Measurements from ENCODE around the gene FAM83G.
"Not testable (repeated sequence)": the region's sequence is repeated elsewhere in the genome, so short reads cannot be mapped to it uniquely, and the experiment has no call there.

Gene FAM83G

GRCh38 chr17:19023209-19023999 lies 18.8 kb upstream of the FAM83G start:
- DNase-seq (ENCODE audit: low spot score): no peak

GRCh38 chr17:19022747-19023146 lies 18.2 kb upstream of the FAM83G start:
- no peak for DNase-seq (ENCODE audit: low spot score)

DNA sequence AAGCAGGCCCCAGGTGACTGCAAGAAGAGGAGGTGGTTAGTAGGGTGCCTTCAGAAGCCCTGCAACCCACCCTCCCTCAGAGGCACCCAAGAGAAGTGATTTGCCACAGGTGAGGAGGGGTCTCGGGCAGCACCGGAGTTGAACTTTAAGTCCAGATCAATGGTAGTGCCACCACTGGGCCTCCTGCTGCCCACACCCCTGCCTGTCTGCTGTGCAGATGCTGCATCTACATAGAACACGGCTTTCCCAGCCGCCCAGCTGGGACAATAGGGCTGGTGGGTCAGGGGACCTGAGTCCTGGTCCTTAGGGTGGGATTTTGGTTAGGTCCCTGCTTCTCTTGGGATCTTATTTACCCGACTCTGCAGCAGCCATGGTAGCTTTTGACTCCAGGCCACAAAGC lies 17.6 kb upstream of the FAM83G start:
- no peak for DNase-seq (ENCODE audit: low spot score)

DNA sequence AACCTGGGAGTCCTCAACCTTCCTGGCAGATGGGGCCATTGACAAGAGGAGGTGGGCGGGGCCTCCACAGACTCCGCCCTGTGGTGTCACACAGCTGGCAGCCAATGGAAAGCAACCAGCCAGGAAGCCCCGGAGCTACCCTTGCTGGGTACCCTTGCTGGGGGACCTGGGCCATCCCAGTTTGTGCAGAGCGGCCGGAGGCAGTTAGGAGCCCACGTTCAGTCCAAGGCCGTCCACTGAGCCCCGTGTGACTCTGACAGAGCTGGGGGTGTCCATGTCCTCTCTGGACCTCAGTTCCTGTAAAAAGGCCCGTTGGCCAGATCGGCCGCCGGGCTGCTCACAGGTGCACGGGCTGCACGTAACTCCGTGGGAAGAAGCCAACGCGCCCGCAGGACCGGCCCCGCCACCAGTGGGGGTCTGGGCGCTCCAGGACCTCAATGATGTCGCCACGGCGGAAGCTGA lies 17.1 kb upstream of the FAM83G start:
- no peak for DNase-seq (ENCODE audit: low spot score)

DNA sequence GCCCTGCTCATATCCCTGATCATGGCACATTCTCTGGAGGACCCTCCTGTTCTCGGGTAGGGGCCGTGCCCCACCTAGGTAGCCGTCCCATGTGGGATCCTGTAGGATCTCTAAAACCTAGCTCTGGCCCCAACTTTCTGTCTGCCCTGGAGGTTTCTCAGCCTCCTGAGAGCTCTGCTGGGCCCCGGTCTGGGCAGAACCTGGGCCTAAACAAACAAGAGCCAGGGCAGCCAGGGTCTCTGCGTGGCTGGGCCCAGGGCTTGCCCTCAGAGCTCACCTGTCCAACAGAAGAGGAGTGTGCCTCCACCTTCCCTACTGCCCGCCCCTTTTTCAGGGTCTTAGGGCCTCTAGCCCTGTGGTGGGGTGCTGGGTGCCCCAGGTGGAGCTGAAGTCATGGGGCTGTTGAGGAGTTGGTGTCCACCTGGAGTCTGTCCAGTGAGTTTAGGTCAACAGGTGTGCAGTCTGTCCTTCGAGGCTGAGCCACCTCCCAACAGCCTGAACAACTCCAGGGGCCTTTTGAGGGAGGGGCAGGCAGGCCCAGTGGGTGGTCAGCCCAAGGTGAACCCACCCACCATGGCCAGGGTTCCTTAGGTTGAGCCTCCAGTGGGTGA lies 16.6 kb upstream of the FAM83G start:
- not testable (repeated sequence) for DNase-seq (ENCODE audit: low spot score)

- no peak for DNase-seq (ENCODE audit: low spot score)
These were observed 15.5 kb upstream of the FAM83G start for GRCh38 chr17:19020016-19020415.

DNA sequence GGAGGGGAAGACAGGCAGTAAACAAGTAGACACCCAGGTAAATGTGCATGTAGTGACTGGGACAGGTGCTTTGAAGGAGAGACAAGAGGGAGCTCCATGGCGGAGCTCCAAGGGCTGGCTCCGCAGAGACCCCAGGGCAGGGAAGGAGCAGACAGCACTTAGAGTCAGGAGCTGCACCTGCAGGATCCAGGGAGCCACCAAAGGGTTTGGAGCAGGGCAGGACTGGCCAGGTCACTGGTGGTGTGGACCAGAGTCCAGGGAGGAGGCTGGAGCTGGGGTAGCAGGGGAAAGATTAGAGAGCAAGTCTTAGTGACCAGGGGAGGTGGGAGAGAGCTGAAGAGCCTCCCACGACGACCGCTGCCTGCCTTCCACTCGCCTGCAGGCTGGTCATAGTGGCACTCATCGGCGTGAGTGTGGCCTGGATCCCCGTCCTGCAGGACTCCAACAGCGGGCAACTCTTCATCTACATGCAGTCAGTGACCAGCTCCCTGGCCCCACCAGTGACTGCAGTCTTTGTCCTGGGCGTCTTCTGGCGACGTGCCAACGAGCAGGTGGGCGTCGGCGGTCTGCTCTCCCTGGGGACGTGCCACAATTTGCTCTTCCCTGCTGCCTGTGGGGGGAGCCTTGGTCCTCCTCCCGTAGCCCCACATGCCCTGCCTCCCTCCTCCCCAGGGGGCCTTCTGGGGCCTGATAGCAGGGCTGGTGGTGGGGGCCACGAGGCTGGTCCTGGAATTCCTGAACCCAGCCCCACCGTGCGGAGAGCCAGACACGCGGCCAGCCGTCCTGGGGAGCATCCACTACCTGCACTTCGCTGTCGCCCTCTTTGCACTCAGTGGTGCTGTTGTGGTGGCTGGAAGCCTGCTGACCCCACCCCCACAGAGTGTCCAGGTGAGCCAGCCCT lies 14.7 kb upstream of the FAM83G start:
- DNase-seq (ENCODE audit: low spot score): no peak

GRCh38 chr17:19018600-19018950 lies 14.0 kb upstream of the FAM83G start:
- DNase-seq (ENCODE audit: low spot score): no peak

DNA sequence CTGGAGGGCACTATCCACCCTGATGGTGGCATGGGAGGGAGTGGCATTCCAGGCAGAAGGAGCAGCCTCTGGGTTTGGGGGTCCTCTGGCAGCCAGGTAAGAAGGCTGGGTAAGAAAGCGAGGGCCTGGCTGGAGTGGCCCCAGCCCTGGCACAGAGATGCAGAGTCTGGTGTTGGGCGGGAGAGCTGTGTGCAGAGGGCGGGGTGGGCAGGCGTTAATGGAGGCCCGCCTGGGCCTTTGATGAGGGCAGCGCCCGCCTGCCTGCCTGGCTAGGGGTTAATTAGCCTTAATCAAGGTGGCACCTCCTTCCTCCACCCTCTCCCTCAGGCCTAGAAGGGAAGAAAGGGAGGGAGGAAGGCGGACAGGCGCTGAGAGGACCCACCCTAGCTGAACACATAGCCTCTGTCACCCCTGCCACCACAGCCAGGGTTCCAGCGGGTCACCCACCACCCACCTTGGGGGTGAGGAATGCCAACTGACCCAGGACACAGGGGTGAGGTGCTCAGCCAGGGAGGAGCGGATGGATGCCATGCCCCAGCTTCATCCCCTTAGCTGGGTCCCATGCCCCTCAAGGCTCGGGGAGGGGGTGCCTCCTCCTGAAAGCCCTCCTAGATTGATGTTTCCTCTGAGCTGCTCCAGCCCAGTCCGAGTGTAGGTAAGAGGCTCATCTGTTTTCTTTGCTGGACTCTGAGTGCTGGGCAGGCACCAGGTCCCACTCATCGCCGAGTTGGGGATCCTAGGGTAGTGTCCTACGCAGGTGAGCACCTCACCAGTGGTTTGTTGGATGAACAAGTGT lies 13.4 kb upstream of the FAM83G start:
- DNase-seq (ENCODE audit: low spot score): no peak

DNA sequence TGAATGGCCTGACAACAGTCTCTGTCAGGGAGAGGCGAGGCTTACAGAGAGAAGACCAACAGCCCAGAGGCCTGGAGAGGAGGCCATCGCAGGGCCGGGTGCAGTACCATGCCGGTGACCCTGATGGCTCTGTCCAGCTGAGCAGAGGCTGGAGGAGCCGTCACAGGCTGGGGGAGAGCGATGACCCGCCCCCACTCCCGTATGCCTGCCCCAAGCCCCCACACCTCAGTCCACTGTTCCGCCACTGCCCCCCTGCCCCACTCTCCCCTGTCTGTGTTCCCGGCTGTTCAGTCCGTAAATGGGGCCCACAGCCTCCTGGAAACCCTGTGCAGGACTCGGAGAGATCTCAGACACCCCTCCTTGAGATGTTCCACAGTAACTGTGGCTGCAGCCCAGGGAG lies 12.8 kb upstream of the FAM83G start:
- no peak for DNase-seq (ENCODE audit: low spot score)

DNA sequence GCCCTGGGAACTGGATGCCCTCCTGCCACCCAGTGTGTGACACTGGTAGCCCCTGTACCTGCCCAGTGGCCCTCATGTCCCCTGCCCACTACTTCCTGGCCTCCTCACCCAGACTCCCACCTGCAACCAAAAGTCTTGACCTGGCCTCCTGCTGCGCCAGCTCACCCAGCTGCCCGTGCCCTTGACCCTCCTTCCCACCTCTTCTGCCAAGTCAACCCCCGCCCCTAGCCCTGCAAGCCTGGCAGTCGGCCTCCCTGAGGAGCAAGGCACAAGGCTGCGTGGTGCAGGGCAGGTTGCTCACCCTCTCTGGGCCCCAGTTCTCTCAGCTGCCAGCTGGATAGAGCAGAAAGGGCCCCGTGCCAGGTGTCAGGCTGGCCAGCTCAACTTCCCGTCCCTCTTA lies 12.3 kb upstream of the FAM83G start:
- no peak for DNase-seq (ENCODE audit: low spot score)

DNA sequence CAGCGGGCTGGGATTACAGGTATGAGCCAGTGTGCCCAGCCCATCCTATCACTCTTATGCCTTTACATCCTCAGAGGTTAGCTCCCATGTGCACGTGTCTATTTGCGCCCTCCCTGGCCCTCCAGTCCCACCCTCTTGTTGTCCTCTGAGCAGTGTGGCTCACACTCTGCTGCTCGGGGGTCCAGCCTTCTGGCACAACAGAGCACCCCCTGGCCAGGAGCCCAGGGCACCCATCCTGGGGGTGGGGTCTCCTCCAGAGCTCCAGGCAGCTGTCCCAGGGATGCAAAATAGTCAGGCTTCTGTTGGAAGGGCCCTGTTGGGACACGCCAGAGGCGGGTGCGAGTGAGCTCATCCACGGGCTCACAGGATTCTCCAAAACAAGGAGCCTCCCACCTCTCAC lies 11.7 kb upstream of the FAM83G start:
- DNase-seq (ENCODE audit: low spot score): no peak

DNA sequence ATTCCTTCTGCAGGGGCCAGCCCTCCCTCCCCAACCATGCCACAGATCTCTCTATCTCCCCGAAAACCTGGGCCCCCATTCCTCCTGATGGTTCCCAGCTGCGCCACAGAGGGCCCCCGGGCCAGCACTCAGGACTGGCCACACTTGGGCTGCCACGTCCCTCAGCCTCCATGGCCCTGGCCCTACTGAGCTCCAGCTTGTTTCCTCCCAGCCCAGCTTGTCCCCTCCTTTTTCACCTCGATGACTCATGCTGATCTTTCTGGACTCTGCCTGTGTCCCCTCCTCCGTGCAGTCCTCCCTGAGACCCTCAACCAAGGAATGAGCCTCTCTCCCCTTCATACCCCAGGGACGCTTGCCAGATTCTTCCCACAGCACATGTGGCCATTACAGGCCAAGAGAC lies 10.9 kb upstream of the FAM83G start:
- DNase-seq (ENCODE audit: low spot score): no peak

DNA sequence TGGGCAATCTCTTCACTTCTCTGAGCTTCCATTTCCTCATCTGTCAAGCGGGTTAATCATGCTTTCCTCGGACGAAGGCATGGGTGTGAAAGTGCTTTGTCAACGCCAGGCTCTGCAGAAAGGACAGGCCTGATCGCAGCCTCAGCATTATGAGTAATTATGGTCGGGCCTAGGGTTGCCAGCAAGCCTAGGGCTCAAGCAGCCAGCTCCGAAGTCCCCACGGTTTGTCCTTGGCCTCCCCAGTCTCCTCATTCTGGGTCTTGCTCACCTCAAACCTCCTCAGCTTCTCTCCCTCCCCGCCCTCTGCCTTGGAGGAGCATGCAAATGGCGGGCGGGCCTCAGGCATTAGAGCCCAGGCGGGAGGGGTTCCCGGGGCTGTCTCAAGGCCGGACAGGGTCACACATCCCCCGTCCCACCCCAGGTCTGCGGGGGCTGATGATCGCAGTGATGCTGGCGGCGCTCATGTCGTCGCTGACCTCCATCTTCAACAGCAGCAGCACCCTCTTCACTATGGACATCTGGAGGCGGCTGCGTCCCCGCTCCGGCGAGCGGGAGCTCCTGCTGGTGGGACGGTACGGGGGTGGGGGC lies 10.2 kb upstream of the FAM83G start:
- no peak for DNase-seq (ENCODE audit: low spot score)

DNA sequence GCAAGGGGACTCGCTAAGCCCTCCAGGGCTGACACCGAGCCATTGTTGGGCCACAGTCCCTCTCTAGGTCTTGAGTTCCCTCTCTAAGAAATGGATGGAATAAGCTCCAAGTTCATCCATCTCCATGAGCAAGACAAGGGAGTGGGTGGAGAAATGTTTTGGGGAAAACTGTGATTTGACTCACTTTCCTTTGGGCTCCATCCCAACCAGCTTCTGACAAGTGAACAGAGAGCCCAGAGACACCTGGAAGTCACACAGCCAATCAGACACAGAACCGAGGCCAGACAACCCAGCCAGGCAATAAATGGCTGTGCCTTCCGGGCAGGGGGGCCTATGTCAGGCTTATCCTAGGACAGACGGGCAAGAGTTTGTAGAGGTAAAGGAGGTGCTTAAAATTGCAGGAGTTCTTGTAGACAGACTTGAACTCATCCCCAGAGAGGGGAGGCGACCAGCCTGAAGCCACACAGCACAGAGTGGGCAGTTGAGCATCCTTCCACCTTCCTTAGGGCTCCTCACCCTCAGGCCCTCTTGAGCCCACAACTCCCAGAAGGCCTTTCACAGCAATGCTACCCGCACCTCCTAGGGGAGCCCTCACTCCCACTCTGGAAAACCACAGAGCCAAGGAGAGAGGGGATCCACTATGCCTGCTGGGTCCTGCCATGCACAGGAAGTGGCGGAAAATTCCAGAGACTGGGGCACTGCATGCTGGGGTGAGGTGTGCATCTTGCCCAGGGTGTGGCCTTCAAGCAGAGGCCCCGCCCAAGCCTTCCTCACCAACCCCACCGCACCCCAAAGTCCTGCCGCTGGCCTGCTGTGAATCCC lies 9.5 kb upstream of the FAM83G start:
- DNase-seq (ENCODE audit: low spot score): no peak

DNA sequence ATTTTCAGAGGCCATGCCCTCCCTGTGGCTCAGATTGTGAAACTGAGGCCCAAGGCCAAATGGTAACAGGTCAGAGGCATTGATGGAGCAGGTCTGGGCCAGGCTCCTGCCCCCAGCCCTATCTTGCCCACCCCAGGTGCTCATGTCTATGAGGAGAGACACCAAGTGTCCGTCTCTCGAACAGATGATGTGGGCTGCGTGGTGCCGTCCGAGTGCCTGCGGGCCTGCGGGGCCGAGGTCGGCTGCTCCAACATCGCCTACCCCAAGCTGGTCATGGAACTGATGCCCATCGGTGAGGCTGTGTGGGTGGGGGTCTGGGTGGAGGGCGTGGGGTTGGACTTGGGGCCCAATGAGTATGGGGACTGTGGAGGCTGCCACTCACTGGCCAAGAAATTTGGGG lies 8.7 kb upstream of the FAM83G start:
- no peak for DNase-seq (ENCODE audit: low spot score)

DNA sequence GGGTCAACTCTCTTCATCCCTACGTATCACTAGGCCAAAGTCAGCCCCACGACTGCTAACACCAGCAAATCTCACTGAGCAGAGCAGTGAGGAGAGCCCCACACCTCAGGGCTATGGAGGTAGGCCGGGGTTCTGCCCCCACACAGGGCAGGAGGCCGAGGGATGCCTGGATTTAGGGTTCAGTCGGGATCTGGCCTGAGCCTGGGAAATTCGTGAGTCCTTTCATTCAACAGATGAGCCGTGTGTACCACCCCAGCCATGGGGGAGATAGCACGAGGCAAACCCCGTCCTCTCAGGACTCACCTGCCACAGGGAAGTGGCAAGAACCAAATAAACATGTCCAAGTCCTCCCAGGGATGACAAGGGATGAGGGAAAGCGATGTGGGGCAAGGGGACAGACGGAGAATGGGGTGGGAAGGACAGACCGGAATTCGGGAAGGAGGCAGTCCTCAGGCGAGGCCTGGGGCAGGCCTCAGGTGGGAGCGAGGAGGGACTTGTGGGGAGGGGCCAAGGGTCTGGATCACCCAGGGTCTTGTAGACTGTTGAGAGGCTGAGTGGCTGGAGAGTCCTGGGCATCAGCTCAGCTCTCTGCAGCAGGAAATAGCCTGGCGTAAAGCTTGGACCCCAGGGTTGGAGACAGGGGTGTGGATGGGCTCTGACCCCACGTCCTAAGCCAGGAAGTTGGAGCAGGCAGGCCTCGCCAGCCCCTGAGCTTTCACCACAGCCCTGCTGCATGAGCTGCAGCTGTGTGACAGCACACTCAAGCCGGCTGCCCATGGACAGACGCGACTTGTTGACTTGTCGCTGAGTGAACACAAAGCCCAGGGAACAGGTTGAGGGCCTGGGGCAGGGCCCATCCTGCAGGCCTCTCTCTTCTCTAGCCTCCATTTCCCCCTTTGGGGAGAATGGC lies 7.9 kb upstream of the FAM83G start:
- DNase-seq (ENCODE audit: low spot score): no peak

GRCh38 chr17:19011581-19011980 lies 7.0 kb upstream of the FAM83G start:
- DNase-seq (ENCODE audit: low spot score): no peak

DNA sequence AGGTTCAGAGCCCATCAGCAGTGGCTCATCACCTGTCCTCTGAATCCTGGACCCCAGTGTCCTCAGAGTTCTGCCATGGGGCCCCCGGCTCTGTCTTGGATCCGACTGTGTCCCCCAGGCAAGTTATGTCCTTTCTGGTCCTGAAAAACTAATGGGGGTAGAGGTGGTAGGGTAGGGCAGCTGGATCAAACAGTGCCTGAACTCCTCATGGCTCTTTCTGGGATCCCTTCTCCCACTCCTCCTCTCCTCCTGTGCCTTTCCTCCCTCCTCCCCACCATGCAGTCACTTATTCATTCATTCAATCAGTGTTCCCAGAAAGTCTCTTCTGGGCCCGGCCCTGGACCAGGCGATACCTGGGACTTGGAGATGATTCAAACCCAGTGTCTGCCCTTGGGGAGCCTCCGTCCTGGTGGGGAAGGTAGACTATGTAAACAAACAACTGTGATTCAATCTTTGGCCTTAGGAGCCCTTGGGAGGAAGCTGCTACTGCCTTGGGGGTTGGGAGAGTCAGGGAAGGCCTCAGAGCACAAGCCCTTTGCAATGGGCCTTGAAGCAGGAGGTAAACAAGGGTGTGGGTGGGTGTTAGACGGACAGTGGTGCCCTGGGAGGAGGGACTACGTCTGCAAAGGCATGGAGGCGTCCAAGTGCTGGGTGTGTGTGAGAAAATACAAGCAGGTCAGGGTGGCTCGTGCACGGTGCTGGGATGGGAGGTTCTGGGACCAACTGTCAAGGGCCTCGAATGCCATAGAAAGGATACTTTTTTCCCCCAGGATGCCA lies 6.4 kb upstream of the FAM83G start:
- DNase-seq (ENCODE audit: low spot score): no peak
